Measurements from ENCODE around the gene FAM151B. TPM values are rescaled to one million over a fixed set of nuclear protein-coding genes. Genes with fewer than 3 reads are reported as not detected.

FAM151B gene
- total and polyA plus RNA-seq, 3 experiments from 2014 or later: 0.18 to 0.24 TPM; not detected in 1

Other genes with a start within 250 kb of the FAM151B start
- gene SERINC5, start 232.1 kb upstream of the FAM151B start, total RNA-seq: 10 to 100 TPM; 32.9 to 33.3 TPM
- 13.7 TPM for gene SERINC5, start 232.1 kb upstream of the FAM151B start, polyA plus RNA-seq
- not detected for gene SPZ1, start 168.1 kb upstream of the FAM151B start, total RNA-seq
- gene SPZ1, start 168.1 kb upstream of the FAM151B start, polyA plus RNA-seq: not detected
- 10 to 100 TPM; 10.1 to 13.8 TPM for gene ZFYVE16, start 80.0 kb upstream of the FAM151B start, total RNA-seq
- gene ZFYVE16, start 80.0 kb upstream of the FAM151B start, polyA plus RNA-seq: 5.0 TPM
- gene ANKRD34B, start 82.2 kb downstream of the FAM151B start, total RNA-seq: not detected
- not detected for gene ANKRD34B, start 82.2 kb downstream of the FAM151B start, polyA plus RNA-seq
- 10 to 100 TPM; 19.2 to 19.8 TPM for gene MSH3, start 166.6 kb downstream of the FAM151B start, total RNA-seq
- 13.1 TPM for gene MSH3, start 166.6 kb downstream of the FAM151B start, polyA plus RNA-seq
- 10 to 100 TPM; 82.7 to 85.8 TPM for gene DHFR, start 166.9 kb downstream of the FAM151B start, total RNA-seq
- gene DHFR, start 166.9 kb downstream of the FAM151B start, polyA plus RNA-seq: 2.6 TPM

Data from CD8-positive, alpha-beta memory T cell (primary cell).